ENCODE data around the gene PMP22. TPM values are rescaled to one million over a fixed set of nuclear protein-coding genes. Genes with fewer than 3 reads are reported as not detected.

PMP22 gene
- total and polyA plus RNA-seq, 2 donors (not counting 3 experiments of a cell fraction or from before 2014, with no cell fraction given), result 67.2 to 103 TPM

DNA sequence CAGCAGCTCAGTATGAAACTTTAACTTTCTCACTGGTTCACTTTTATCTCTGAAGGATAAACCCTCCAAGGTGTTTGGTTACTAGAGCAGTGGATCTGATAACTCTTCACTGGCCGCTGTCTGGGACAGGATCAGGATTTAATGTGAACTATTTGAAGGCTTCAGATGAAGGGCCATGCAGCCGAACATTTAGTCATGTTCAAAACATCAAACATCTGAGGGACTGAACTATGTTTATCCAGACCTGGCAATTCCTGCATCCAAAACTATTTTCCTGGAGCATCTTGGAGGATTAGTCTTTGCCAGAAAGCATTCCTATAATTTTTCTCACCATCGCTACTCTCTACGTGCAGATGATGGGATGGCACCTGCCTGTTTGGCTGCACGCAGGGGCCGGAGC, 20.3 kb upstream of the PMP22 start:
- peaks cover 0 to 3% of the 10 kb centered on the region in 2 experiments for H3K27me3 ChIP-seq (ENCODE audit: control insufficient read depth in 2 of 2, insufficient read depth in 2 of 2, low read length in 2 of 2)
- H2AFZ ChIP-seq (ENCODE audit: low read depth, low read length), result no peak overlapping the region
- no peaks in the 10 kb centered on the region for H3K79me2 ChIP-seq (ENCODE audit: control insufficient read depth, insufficient read depth, low read length)
- H3K9me1 ChIP-seq (replicated peaks; ENCODE audit: control insufficient read depth, extremely low read depth, insufficient read depth, low read length), result no peaks in the 10 kb centered on the region
- FAIRE-seq (no peak), DNase-seq (ENCODE audit: low read depth, low spot score) (no peak)
- no peaks in the 10 kb centered on the region for H3K9me3 ChIP-seq (replicated peaks; ENCODE audit: control insufficient read depth, insufficient read depth, low read length)
- H3K36me3 ChIP-seq (ENCODE audit: control insufficient read depth in 2 of 2, extremely low read depth in 1 of 2, insufficient read depth in 2 of 2, low read length in 2 of 2), result no peaks in the 10 kb centered on the region
- no TSS peak for BruUV-seq (replicated peaks)
- peaks cover 5% of the 10 kb centered on the region for H3K4me1 ChIP-seq (ENCODE audit: control insufficient read depth, extremely low read depth, insufficient read depth, low read length)
- TF ChIP-seq, protein P1, sequence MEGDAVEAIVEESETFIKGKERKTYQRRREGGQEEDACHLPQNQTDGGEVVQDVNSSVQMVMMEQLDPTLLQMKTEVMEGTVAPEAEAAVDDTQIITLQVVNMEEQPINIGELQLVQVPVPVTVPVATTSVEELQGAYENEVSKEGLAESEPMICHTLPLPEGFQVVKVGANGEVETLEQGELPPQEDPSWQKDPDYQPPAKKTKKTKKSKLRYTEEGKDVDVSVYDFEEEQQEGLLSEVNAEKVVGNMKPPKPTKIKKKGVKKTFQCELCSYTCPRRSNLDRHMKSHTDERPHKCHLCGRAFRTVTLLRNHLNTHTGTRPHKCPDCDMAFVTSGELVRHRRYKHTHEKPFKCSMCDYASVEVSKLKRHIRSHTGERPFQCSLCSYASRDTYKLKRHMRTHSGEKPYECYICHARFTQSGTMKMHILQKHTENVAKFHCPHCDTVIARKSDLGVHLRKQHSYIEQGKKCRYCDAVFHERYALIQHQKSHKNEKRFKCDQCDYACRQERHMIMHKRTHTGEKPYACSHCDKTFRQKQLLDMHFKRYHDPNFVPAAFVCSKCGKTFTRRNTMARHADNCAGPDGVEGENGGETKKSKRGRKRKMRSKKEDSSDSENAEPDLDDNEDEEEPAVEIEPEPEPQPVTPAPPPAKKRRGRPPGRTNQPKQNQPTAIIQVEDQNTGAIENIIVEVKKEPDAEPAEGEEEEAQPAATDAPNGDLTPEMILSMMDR (IDR thresholded peaks at IDR 0.05; ENCODE audit: extremely low read depth in 1 of 2, insufficient read depth in 1 of 2, low read depth in 1 of 2, low read length in 2 of 2), result no peak
- TF ChIP-seq GATA2 (IDR thresholded peaks at IDR 0.05; ENCODE audit: insufficient read depth, insufficient read length, low read depth, low read length) (no peak), POLR2AphosphoS5 (IDR thresholded peaks at IDR 0.05; ENCODE audit: insufficient read depth, low read depth, low read length) (no peak), JUN (IDR thresholded peaks at IDR 0.05; ENCODE audit: borderline replicate concordance, insufficient read depth, insufficient read length, low read depth) (no peak), FOS (IDR thresholded peaks at IDR 0.05; ENCODE audit: borderline replicate concordance, insufficient read depth, low read length) (no peak), MYC (IDR thresholded peaks at IDR 0.05; ENCODE audit: low read depth, low read length) (no peak), EZH2 (IDR thresholded peaks at IDR 0.05; ENCODE audit: borderline replicate concordance, low read depth, low read length, severe bottlenecking) (no peak), POLR2A (IDR thresholded peaks at IDR 0.05; ENCODE audit: low read depth, low read length) (no peak)
- TF ChIP-seq, protein P2, sequence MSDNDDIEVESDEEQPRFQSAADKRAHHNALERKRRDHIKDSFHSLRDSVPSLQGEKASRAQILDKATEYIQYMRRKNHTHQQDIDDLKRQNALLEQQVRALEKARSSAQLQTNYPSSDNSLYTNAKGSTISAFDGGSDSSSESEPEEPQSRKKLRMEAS (IDR thresholded peaks at IDR 0.05; ENCODE audit: insufficient read depth, insufficient read length), result no peak
- no peak overlapping the region for H3K27ac ChIP-seq (ENCODE audit: insufficient read depth, low read depth, low read length)
- H3K4me2 ChIP-seq (ENCODE audit: insufficient read depth, low read length), result no peak overlapping the region
- POLR2A ChIA-PET, result no interaction called here
- dilution Hi-C loops (cut with MboI; ENCODE audit: extremely low pct_ligation_motif_present, low sequenced_read_pairs), result no loop called here
- intact Hi-C loops (cut with micrococcal nuclease), result no loop called here
- no peak overlapping the region for H3K4me3 ChIP-seq (replicated peaks in 1 of 3; ENCODE audit: insufficient read depth in 1 of 3, low read depth in 1 of 3, low read length in 3 of 3)
- CTCF ChIA-PET, result interaction anchor here (1.0 to 1.1 kb wide), 2 partner anchors 33 to 217 kb away, joined by 3 to 4 read pairs; no protein-coding TSS in a partner anchor
- H4K20me1 ChIP-seq (replicated peaks; ENCODE audit: control insufficient read depth, extremely low read depth, insufficient read depth, low read length), result no peaks in the 10 kb centered on the region
- H3K9ac ChIP-seq (replicated peaks; ENCODE audit: extremely low read depth, insufficient read depth, low read length), result no peak overlapping the region
